Subcutaneous abdominal adipose tissue (tissue), 5 donors: Measurements from ENCODE around the gene IFNA17.
"Not testable (repeated sequence)": the region's sequence is repeated elsewhere in the genome, so short reads cannot be mapped to it uniquely, and the experiment has no call there.

ENCODE experiments used
- H3K27ac ChIP-seq: one replicate; pipeline ENCODE4 v1.7.0; 2013; ENCODE audit warnings: low read depth, mild to moderate bottlenecking, inconsistent platforms, low read length, moderate library complexity
- H3K27me3 ChIP-seq, 5 donors: one replicate each; pipeline ENCODE4 v1.7.0; 2013; ENCODE audit warnings: low read length in 5 of 5, inconsistent platforms in 1 of 5; ENCODE audit not compliant: control insufficient read depth in 5 of 5, insufficient read depth in 4 of 5
- H3K36me3 ChIP-seq, 5 donors: one replicate each; pipeline ENCODE4 v1.7.0; 2013; ENCODE audit warnings: low read length in 5 of 5; ENCODE audit not compliant: control insufficient read depth in 5 of 5, insufficient read depth in 5 of 5
- H3K4me1 ChIP-seq, 5 donors: one replicate each; pipeline ENCODE4 v1.7.0; 2013; ENCODE audit warnings: low read length in 5 of 5, mild to moderate bottlenecking in 3 of 5, moderate library complexity in 1 of 5; ENCODE audit not compliant: control insufficient read depth in 5 of 5, insufficient read depth in 5 of 5
- H3K4me3 ChIP-seq, 5 donors: one replicate each; pipeline ENCODE4 v1.7.0; 2013; ENCODE audit warnings: low read length in 5 of 5, low read depth in 1 of 5
- H3K9ac ChIP-seq, 5 donors: one replicate each; pipeline ENCODE4 v1.7.0; 2013; ENCODE audit warnings: low read length in 5 of 5, mild to moderate bottlenecking in 4 of 5, moderate library complexity in 3 of 5
- H3K9me3 ChIP-seq, 5 donors: one replicate each; pipeline ENCODE4 v1.7.0; 2013; ENCODE audit warnings: low read length in 5 of 5; ENCODE audit not compliant: control insufficient read depth in 5 of 5
- donor health status: healthy.
- donor health status: healthy.
- donor health status: healthy.
- donor health status: healthy.
- donor health status: healthy.

The IFNA17 gene

DNA sequence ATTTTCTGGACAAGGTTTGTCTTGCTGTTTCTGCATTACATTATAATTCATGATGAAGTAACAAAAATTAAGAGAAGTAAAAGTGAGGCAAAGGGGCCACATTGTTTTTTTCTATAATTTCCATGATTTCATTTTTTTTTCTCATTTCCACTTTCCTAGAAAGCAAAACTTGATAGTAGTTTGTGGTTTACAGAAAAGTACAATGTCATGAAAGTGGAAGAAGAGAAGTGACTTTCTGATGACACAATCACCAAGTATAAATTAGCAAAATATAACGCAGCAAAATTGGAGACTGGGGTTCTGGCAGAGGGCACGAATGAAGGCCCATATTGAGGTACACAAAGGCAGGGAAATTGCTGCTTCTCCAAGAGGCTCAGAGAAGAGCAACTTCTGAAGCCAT lies 16.8 kb upstream of the IFNA17 start:
- Histone ChIP-seq H3K9me3 (no peaks in the 10 kb centered on the region), H3K9ac (no peak overlapping the region), H3K27ac (no peak overlapping the region), H3K4me1 (no peaks in the 10 kb centered on the region), H3K36me3 (no peaks in the 10 kb centered on the region), H3K4me3 (no peak overlapping the region), H3K27me3 (no peaks in the 10 kb centered on the region)

DNA sequence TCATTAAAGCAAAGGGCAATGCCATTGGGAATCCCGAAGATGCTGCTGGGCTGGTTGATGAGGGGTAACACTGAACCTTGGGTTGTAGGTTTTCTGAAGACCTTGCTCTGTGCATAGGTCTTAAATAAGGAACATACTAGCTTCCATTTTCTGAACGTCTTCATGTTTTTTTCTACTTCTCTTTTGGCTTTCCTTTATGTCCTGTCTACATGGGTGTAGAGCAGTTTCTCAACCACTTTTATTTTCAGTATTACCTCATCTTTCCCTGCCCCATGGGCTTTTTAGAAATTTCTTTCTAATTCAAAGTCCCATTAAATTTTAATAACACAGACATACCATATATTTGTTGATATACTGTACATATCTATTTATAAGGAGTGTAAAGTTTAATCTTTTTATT lies 11.9 kb upstream of the IFNA17 start, which contains the start of gene IFNA14:
Gene IFNA14, minus strand, starts transcription at position 95 of the 400 bp plus-strand sequence. Its CDS starts 70 bp downstream, at position 25.
- no peaks in the 10 kb centered on the region for H3K36me3 ChIP-seq
- no peaks in the 10 kb centered on the region for H3K9me3 ChIP-seq
- no peaks in the 10 kb centered on the region for H3K4me1 ChIP-seq
- H3K9ac ChIP-seq, result no peak within 1 kb of the TSS
- H3K27me3 ChIP-seq, result no peaks in the 10 kb centered on the region
- no peak within 1 kb of the TSS for H3K4me3 ChIP-seq
- H3K27ac ChIP-seq, result no peak within 1 kb of the TSS

DNA sequence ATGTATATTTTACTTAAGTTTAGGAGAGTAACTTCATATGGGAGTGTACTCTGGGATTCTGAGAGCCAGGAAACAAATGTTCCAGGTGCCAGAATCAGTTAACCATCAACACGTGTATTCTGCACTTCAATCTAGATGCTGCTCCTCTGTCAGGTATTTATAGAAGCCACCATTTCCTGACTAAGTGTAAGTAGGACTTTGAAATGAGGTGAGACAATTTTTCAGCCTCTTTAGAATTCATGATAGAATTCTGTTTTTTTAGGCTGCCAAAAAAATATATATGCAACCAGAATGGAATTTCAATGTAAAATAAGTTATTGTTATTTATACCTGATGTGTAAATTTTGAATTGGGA lies 8.3 kb upstream of the IFNA17 start:
- H3K4me1 ChIP-seq, result not testable (repeated sequence)

DNA sequence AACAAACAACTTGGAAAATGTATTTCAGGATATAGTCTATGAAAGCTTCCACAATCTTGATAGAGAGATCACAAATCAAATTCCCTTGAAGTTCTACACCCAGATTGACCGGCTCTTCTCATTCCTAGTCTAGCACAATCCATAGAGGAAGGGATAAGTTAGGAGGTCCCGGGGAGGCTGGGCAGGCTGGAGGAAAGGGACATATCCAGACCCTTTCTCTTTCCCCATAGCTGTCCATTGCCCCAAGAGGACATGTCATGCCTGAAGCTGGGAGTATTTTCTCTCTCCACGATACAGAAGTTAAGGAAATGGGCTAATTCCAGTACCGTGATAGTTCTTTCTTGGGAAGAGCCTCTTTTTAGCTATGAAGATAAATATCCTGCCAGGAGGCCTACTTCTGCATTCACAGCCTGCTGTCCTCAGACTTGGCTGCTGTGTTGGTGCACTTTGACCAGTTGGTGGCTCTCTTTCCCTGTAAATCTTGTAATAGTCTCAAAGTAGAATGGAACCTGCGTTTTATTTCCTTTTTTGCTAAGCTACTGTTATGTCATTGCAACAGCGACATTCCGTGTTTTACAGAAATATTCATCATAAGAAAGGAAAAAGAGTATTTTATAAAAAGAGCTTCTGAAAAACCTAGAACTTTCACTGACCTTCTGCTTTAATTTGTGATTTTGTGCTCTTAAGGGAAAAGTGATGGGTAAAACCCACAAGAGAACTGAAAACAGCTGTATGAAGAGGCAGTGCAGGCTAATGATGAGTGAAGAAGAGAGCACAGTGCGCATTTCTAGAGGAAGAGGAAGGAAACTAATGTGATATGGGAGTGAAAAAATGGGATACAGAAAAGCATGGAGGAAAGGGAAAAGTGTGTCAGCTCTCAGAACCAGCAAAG lies 7.7 kb upstream of the IFNA17 start:
- not testable (repeated sequence) for H3K36me3 ChIP-seq, H3K9ac ChIP-seq, H3K9me3 ChIP-seq, H3K27me3 ChIP-seq, H3K4me1 ChIP-seq, H3K4me3 ChIP-seq, H3K27ac ChIP-seq

More for the DNA sequence above, 8.3 kb upstream of the IFNA17 start:
- H3K4me3 ChIP-seq, H3K27me3 ChIP-seq, H3K9me3 ChIP-seq, H3K9ac ChIP-seq, H3K27ac ChIP-seq, H3K36me3 ChIP-seq: not testable (repeated sequence)

DNA sequence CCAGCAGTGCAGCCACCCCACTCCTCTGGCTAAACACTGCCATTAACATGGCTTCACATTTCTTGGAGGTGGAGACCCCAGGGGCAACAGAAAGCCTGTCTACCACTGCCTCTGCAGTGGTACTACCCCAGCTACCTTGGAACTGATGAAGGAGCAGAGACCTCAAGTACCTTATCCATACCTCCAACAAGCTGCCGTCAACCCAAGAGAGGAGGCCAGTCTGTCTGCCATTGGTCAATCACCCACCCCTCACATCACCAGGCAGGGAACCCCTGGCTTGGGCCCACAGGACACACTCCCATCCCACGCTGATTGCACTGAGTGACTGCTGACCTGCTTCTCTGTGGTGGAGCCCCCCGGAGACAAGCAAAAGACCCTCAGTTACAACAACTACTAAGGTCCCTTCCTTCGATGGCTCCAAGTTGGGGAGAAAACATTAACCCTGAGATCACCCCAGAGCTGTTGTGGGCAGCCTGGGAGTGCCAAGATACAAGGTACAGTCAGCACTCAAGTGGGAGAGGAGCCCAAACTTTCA lies 6.2 kb upstream of the IFNA17 start:
- no peak overlapping the region for H3K9ac ChIP-seq
- H3K9me3 ChIP-seq, result no peaks in the 10 kb centered on the region
- no peak overlapping the region for H3K27ac ChIP-seq
- H3K36me3 ChIP-seq, result no peaks in the 10 kb centered on the region
- H3K4me1 ChIP-seq, result no peaks in the 10 kb centered on the region
- H3K27me3 ChIP-seq, result no peaks in the 10 kb centered on the region
- no peak overlapping the region for H3K4me3 ChIP-seq

DNA sequence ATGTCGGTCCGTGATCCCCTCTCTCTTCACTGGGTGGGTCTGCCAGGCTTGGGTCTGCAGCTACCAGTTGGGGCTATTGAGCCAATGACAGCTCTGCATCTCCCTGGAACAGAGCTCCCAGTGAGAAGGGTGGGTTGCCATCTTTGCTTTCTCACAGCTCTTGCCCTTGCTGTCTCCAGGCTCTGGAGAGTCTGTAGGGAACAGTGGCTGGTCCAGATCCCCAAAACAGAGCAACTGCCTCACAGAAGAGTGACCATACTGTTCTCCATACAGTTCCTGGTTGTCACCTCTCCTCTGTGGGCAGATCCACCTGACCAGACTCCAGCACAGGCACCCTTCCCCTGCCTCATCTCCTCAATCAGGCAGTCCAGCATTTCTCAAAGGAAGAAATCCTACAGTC lies 5.2 kb upstream of the IFNA17 start:
- H3K9ac ChIP-seq, result no peak overlapping the region
- H3K4me1 ChIP-seq, result no peaks in the 10 kb centered on the region
- H3K27me3 ChIP-seq, result no peaks in the 10 kb centered on the region
- H3K4me3 ChIP-seq, result no peak overlapping the region
- no peaks in the 10 kb centered on the region for H3K36me3 ChIP-seq
- H3K9me3 ChIP-seq, result no peaks in the 10 kb centered on the region
- no peak overlapping the region for H3K27ac ChIP-seq

DNA sequence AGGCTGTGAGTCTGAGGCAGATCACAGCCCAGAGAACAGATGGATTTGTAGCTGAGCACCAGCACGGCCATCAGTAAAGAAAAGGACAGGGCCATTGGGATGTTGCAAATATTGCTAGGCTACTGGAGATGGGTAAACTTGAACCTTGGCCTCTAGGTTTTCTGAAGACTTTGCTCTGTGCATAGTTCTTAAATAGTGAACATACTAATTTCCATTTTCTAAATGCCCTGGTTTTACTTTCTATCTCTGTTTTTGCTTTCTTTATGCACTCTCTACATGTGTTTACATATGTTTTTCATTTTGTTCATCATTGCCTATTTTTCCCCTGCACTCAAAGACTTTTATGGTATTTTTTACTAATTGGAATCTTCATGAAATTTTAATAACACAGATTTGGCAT lies 10.8 kb downstream of the IFNA17 start, which contains the start of gene IFNA16:
Gene IFNA16, minus strand, starts transcription at position 101 of the 400 bp plus-strand sequence. Its CDS starts 6 bp downstream, at position 95.
- H3K36me3 ChIP-seq, H3K27me3 ChIP-seq, H3K9me3 ChIP-seq, H3K9ac ChIP-seq, H3K27ac ChIP-seq, H3K4me3 ChIP-seq, H3K4me1 ChIP-seq: not testable (repeated sequence)

DNA sequence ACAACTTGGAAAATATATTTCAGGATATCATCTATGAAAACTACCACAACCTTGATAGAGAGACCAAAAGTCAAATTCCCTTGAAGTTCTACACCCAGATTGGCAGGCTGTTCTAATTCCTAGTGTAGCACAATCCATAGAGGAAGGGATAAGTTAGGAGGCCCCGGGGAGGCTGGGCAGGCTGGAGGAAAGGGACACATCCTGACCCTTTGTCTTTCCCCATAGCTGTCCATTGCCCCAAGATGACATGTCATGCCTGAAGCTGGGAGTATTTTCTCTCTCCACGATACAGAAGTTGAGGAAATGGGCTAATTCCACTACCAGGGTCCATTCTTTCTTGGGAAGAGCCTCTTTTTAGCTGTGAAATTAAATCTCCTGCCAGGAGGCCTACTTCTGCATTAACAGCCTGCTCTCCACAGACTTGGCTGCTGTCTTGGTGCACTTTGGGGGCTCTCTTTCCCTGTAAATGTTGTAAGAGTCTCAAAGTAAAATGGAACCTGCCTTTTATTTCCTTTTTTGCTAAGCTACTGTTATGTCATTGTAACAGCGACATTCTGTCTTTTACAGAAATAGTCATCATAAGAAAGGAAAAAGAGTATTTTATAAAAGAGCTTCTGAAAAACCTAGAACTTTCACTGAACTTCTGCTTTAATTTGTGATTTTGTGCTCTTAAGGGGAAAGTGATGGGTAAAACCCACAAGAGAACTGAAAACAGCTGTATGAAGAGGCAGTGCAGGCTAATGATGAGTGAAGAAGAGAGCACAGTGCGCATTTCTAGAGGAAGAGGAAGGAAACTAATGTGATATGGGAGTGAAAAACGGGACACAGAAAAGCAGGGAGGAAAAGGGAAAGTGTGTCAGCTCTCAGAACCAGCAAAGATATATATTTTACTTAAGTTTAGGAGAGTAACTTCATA lies 14.4 kb downstream of the IFNA17 start:
- not testable (repeated sequence) for H3K4me1 ChIP-seq, H3K27ac ChIP-seq, H3K36me3 ChIP-seq, H3K9me3 ChIP-seq, H3K27me3 ChIP-seq, H3K9ac ChIP-seq, H3K4me3 ChIP-seq

DNA sequence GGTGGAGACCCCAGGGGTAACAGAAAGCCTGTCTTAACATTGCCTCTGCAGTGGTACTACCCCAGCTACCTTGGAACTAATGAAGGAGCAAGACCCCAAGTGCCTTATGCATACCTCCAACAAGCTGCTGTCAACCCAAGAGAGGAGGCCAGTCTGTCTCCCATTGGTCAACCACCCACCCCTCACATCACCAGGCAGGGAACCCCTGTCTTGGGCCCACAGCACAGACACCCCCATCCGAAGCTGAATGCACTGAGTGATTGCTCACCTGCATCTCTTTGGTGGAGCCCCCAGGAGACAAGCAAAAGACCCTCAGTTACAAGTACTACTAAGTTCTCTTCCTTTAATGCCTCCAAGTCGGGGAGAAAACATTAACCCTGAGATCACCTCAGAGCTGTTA lies 15.9 kb downstream of the IFNA17 start:
- not testable (repeated sequence) for H3K9ac ChIP-seq, H3K4me1 ChIP-seq, H3K27me3 ChIP-seq, H3K27ac ChIP-seq, H3K9me3 ChIP-seq, H3K36me3 ChIP-seq, H3K4me3 ChIP-seq

DNA sequence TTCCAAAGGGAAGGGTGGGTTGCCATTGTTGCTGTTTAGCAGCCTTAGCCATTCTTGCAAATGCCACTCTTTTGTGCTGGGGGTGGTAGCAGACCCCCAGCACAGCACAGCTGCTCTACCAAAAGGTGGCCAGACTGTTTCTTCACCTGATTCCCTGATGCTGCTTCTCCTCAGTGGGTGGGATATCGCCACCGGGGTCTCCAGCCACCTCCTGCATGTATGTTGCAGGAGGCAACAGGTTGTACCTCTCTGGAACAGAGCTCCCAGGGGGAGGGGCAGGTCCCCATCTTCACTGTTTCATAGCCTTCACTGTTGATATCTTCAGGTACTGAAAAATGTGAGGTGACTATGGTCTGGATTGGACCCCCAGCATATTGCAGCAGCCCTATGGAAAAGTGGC lies 17.2 kb downstream of the IFNA17 start:
- H3K27ac ChIP-seq, H3K27me3 ChIP-seq, H3K9ac ChIP-seq, H3K4me3 ChIP-seq, H3K36me3 ChIP-seq, H3K9me3 ChIP-seq, H3K4me1 ChIP-seq: not testable (repeated sequence)
